Peyer's patch (tissue), 4 donors: ENCODE results near the gene SYT13. TPM values are rescaled to one million over a fixed set of nuclear protein-coding genes. Genes with fewer than 3 reads are reported as not detected.

Experiments used
- DNase-seq, 3 donors: peaks; one replicate each; pipeline ENCODE4 v3.0.0-alpha.2; 2017 to 2019
- H3K27ac ChIP-seq, 4 donors: fragments of 200-600 bp; sonication (generic); one replicate each; pipeline ENCODE4 v1.5.1; 2016 to 2019
- H3K27me3 ChIP-seq, 2 donors: fragments of 200-600 bp; sonication (generic); one replicate each; pipeline ENCODE4 v1.5.1; 2019
- H3K36me3 ChIP-seq, 3 donors: fragments of 200-600 bp; sonication (generic); one replicate each; pipeline ENCODE4 v1.5.1; 2016 to 2019
- H3K4me1 ChIP-seq, 4 donors: fragments of 200-600 bp; sonication (generic); one replicate each; pipeline ENCODE4 v1.5.1; 2016 to 2019
- H3K4me3 ChIP-seq, 4 donors: fragments of 200-600 bp; sonication (generic); 1 replicate in 3 of 4; 2 replicates in 1 of 4; pipeline ENCODE4 v1.5.1; 2016 to 2019; ENCODE audit warnings: mild to moderate bottlenecking in 1 of 4
- H3K9me3 ChIP-seq, 4 donors: fragments of 200-600 bp; sonication (generic); one replicate each; pipeline ENCODE4 v1.5.1; 2016 to 2019; ENCODE audit warnings: mild to moderate bottlenecking in 1 of 4
- POLR2A ChIP-seq, 2 donors: fragments of 450-650 bp; IDR thresholded peaks; one replicate each; pipeline ENCODE4 v1.5.1; 2017; ENCODE audit warnings: antibody characterized with exemption in 2 of 2, mild to moderate bottlenecking in 2 of 2, moderate library complexity in 2 of 2
- total RNA-seq, 4 donors: library from RNA; depleted of rRNA; stranded (reverse); fragments of >200 nt; gene quantifications; one replicate each; pipeline ENCODE4 v1.1.0, GENCODE V29; 2016
- TF ChIP-seq, protein P1 (sequence below), 6 experiments: fragments of 450-650 bp in 4 of 6; fragments of 200-600 bp in 2 of 6; sonication (generic) in 1 of 6; IDR thresholded peaks; one replicate each; pipeline ENCODE4 v1.5.1; 2017 to 2019; ENCODE audit warnings: antibody characterized with exemption in 6 of 6, mild to moderate bottlenecking in 3 of 6, moderate library complexity in 1 of 6

The SYT13 gene
- total RNA-seq, 4 donors from 2014 or later, result 15.4 to 41.3 (median 25.2) TPM

- no peak overlapping the region for H3K4me3 ChIP-seq
- H3K4me1 ChIP-seq, result no peaks in the 10 kb centered on the region
- H3K27ac ChIP-seq, result no peak overlapping the region
- no peaks in the 10 kb centered on the region for H3K9me3 ChIP-seq
- H3K27me3 ChIP-seq, result no peaks in the 10 kb centered on the region
- peaks cover 0 to 19% (median 0%) of the 10 kb centered on the region in 3 donors for H3K36me3 ChIP-seq
- DNase-seq, result no peak
- TF ChIP-seq, protein P1, sequence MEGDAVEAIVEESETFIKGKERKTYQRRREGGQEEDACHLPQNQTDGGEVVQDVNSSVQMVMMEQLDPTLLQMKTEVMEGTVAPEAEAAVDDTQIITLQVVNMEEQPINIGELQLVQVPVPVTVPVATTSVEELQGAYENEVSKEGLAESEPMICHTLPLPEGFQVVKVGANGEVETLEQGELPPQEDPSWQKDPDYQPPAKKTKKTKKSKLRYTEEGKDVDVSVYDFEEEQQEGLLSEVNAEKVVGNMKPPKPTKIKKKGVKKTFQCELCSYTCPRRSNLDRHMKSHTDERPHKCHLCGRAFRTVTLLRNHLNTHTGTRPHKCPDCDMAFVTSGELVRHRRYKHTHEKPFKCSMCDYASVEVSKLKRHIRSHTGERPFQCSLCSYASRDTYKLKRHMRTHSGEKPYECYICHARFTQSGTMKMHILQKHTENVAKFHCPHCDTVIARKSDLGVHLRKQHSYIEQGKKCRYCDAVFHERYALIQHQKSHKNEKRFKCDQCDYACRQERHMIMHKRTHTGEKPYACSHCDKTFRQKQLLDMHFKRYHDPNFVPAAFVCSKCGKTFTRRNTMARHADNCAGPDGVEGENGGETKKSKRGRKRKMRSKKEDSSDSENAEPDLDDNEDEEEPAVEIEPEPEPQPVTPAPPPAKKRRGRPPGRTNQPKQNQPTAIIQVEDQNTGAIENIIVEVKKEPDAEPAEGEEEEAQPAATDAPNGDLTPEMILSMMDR (IDR thresholded peaks at IDR 0.05), result no peak
- no peak for TF ChIP-seq POLR2A (IDR thresholded peaks at IDR 0.05)
Measured at GRCh38 chr11:45227836-45228235, 58.3 kb downstream of the SYT13 start.

- Histone ChIP-seq H3K9me3 (no peaks in the 10 kb centered on the region), H3K27me3 (no peaks in the 10 kb centered on the region), H3K4me1 (no peaks in the 10 kb centered on the region), H3K36me3 (peaks cover 0 to 19% (median 0%) of the 10 kb centered on the region in 3 donors), H3K27ac (no peak overlapping the region), H3K4me3 (no peak overlapping the region)
- TF ChIP-seq POLR2A (IDR thresholded peaks at IDR 0.05), result no peak
- TF ChIP-seq, protein P1 (IDR thresholded peaks at IDR 0.05), result no peak
- DNase-seq, result no peak
Measured at GRCh38 chr11:45226901-45227300, 59.2 kb downstream of the SYT13 start.

GRCh38 chr11:45225961-45226871 lies 59.9 kb downstream of the SYT13 start:
- Histone ChIP-seq H3K4me3 (no peak overlapping the region), H3K27me3 (no peaks in the 10 kb centered on the region), H3K27ac (no peak overlapping the region), H3K9me3 (no peaks in the 10 kb centered on the region), H3K36me3 (peaks cover 0 to 19% (median 0%) of the 10 kb centered on the region in 3 donors), H3K4me1 (no peaks in the 10 kb centered on the region)
- DNase-seq, result no peak
- TF ChIP-seq POLR2A (IDR thresholded peaks at IDR 0.05), result no peak
- TF ChIP-seq, protein P1 (IDR thresholded peaks at IDR 0.05), result no peak

DNA sequence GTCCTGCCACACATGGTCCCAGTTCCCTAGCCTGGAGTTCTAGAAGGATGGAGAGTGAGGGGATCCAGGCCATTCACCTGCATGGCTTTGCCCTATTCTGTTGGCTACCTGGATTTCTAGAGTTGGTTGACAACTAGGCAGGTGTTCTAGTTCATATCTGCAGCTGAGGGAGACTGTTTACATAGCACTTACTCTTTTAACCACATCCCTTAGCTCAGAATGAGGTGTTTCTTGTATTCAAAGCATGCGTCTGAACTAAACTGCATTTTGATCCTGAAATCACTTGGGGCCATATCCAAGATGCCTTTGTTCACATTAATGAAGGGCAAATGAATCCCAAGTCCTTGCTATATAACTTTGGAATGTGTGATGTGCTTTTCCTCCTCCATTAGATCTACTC lies 60.9 kb downstream of the SYT13 start:
- TF ChIP-seq, protein P1 (IDR thresholded peaks at IDR 0.05), result no peak
- no peak for TF ChIP-seq POLR2A (IDR thresholded peaks at IDR 0.05)
- H3K36me3 ChIP-seq, result peaks cover 0 to 19% (median 0%) of the 10 kb centered on the region in 3 donors
- DNase-seq, result no peak
- H3K4me3 ChIP-seq, result no peak overlapping the region
- H3K27me3 ChIP-seq, result no peaks in the 10 kb centered on the region
- no peaks in the 10 kb centered on the region for H3K9me3 ChIP-seq
- no peaks in the 10 kb centered on the region for H3K4me1 ChIP-seq
- H3K27ac ChIP-seq, result no peak overlapping the region

GRCh38 chr11:45224766-45225165 lies 61.4 kb downstream of the SYT13 start:
- Histone ChIP-seq H3K4me3 (no peak overlapping the region), H3K27me3 (no peaks in the 10 kb centered on the region), H3K27ac (no peak overlapping the region), H3K4me1 (no peaks in the 10 kb centered on the region), H3K9me3 (no peaks in the 10 kb centered on the region), H3K36me3 (peaks cover 0 to 19% (median 0%) of the 10 kb centered on the region in 3 donors)
- no peak for DNase-seq
- TF ChIP-seq, protein P1 (IDR thresholded peaks at IDR 0.05), result no peak
